NT2/D1 (cell line): ENCODE results near the gene DDX47.
"Not testable (repeated sequence)": the region's sequence is repeated elsewhere in the genome, so short reads cannot be mapped to it uniquely, and the experiment has no call there.

Experiments
- DNase-seq: peaks from one replicate; pipeline ENCODE4 v3.0.0-alpha.2; 2011; ENCODE audit warnings: low read depth, low spot score
- H3K27me3 ChIP-seq: 2 replicates; pipeline ENCODE4 v1.6.0; 2011; ENCODE audit warnings: mild to moderate bottlenecking; ENCODE audit not compliant: insufficient read length, insufficient read depth
- H3K36me3 ChIP-seq: 2 replicates; pipeline ENCODE4 v1.6.1; 2011; ENCODE audit warnings: mild to moderate bottlenecking, low read length, mixed read lengths; ENCODE audit not compliant: insufficient read depth, insufficient read length
- H3K4me1 ChIP-seq: 2 replicates; pipeline ENCODE4 v1.5.1; 2011; ENCODE audit not compliant: insufficient read depth, insufficient read length
- H3K4me3 ChIP-seq: 2 replicates; pipeline ENCODE4 v1.5.1; 2011; ENCODE audit warnings: low read depth; ENCODE audit not compliant: insufficient read length
- H3K9ac ChIP-seq: 2 replicates; pipeline ENCODE4 v1.6.0; 2011; ENCODE audit warnings: low read depth; ENCODE audit not compliant: insufficient read length
- H3K9me3 ChIP-seq: 2 replicates; pipeline ENCODE4 v1.5.1; 2011; ENCODE audit warnings: mild to moderate bottlenecking, low read length; ENCODE audit not compliant: insufficient read depth
- SUZ12 ChIP-seq: IDR thresholded peaks from 2 replicates; pipeline ENCODE4 v1.6.1; 2011; ENCODE audit not compliant: insufficient read length, insufficient read depth; ENCODE audit errors: extremely low read depth
- YY1 ChIP-seq: IDR thresholded peaks from 2 replicates; pipeline ENCODE4 v1.6.1; 2011; ENCODE audit not compliant: insufficient read length, insufficient read depth
- ZNF274 ChIP-seq: IDR thresholded peaks from 2 replicates; pipeline ENCODE4 v1.6.1; 2011; ENCODE audit warnings: mild to moderate bottlenecking, low read depth, low read length

Gene DDX47

GRCh38 chr12:12868477-12869235 is 55.5 kb downstream of the DDX47 start:
- H3K27me3 ChIP-seq: no peaks in the 10 kb centered on the region
- no peak overlapping the region for H3K9ac ChIP-seq
- TF ChIP-seq SUZ12 (no peak), ZNF274 (no peak), YY1 (no peak)
- no peaks in the 10 kb centered on the region for H3K9me3 ChIP-seq
- no peak for DNase-seq
- H3K4me3 ChIP-seq: no peak overlapping the region
- peaks cover 22% of the 10 kb centered on the region for H3K36me3 ChIP-seq
- H3K4me1 ChIP-seq: peaks cover 14% of the 10 kb centered on the region

GRCh38 chr12:12870465-12870864 is 57.3 kb downstream of the DDX47 start:
- no peaks in the 10 kb centered on the region for H3K27me3 ChIP-seq
- no peaks in the 10 kb centered on the region for H3K9me3 ChIP-seq
- no peak overlapping the region for H3K9ac ChIP-seq
- TF ChIP-seq ZNF274: no peak
- no peak for TF ChIP-seq YY1
- DNase-seq: no peak
- H3K36me3 ChIP-seq: peaks cover 17% of the 10 kb centered on the region
- no peak overlapping the region for H3K4me3 ChIP-seq
- H3K4me1 ChIP-seq: peaks cover 20% of the 10 kb centered on the region

GRCh38 chr12:12871587-12872138 is 58.5 kb downstream of the DDX47 start:
- Histone ChIP-seq H3K9me3 (no peaks in the 10 kb centered on the region), H3K4me1 (peaks cover 21% of the 10 kb centered on the region), H3K27me3 (no peaks in the 10 kb centered on the region), H3K4me3 (no peak overlapping the region), H3K36me3 (peaks cover 9% of the 10 kb centered on the region), H3K9ac (no peak overlapping the region)
- TF ChIP-seq YY1: no peak
- TF ChIP-seq ZNF274: no peak
- no peak for TF ChIP-seq SUZ12
- no peak for DNase-seq

GRCh38 chr12:12872139-12872933 is 59.2 kb downstream of the DDX47 start:
- DNase-seq: no peak

GRCh38 chr12:12872934-12873275 is 59.8 kb downstream of the DDX47 start:
- H3K4me1 ChIP-seq: peaks cover 19% of the 10 kb centered on the region
- TF ChIP-seq YY1 (no peak), SUZ12 (no peak)
- H3K9me3 ChIP-seq: no peaks in the 10 kb centered on the region
- no peak overlapping the region for H3K9ac ChIP-seq
- H3K36me3 ChIP-seq: peaks cover 2% of the 10 kb centered on the region
- no peaks in the 10 kb centered on the region for H3K27me3 ChIP-seq
- DNase-seq: no peak
- H3K4me3 ChIP-seq: no peak overlapping the region

More at GRCh38 chr12:12872139-12872933, 59.2 kb downstream of the DDX47 start:
- no peaks in the 10 kb centered on the region for H3K9me3 ChIP-seq
- TF ChIP-seq ZNF274: no peak
- TF ChIP-seq SUZ12: no peak
- no peak for TF ChIP-seq YY1
- H3K27me3 ChIP-seq: no peaks in the 10 kb centered on the region
- peaks cover 21% of the 10 kb centered on the region for H3K4me1 ChIP-seq
- no peak overlapping the region for H3K9ac ChIP-seq
- H3K4me3 ChIP-seq: no peak overlapping the region
- peaks cover 6% of the 10 kb centered on the region for H3K36me3 ChIP-seq

- TF ChIP-seq ZNF274: no peak
- TF ChIP-seq SUZ12: no peak
- H3K9ac ChIP-seq: no peak overlapping the region
- no peak for DNase-seq
Observed at GRCh38 chr12:12874029-12874428, 60.9 kb downstream of the DDX47 start.

GRCh38 chr12:12875301-12875700 is 62.2 kb downstream of the DDX47 start:
- peaks cover 17% of the 10 kb centered on the region for H3K4me1 ChIP-seq
- H3K36me3 ChIP-seq, H3K9ac ChIP-seq, H3K4me3 ChIP-seq, H3K27me3 ChIP-seq, DNase-seq, H3K9me3 ChIP-seq: not testable (repeated sequence)

More at GRCh38 chr12:12874029-12874428, 60.9 kb downstream of the DDX47 start:
- Histone ChIP-seq H3K36me3 (no peaks in the 10 kb centered on the region), H3K9me3 (no peaks in the 10 kb centered on the region), H3K27me3 (no peaks in the 10 kb centered on the region), H3K4me1 (peaks cover 17% of the 10 kb centered on the region), H3K4me3 (no peak overlapping the region)
